Testis (tissue), 2 donors: Measurements from ENCODE around the gene KRT222.

Source experiments
- POLR2A ChIP-seq: fragments of 450-650 bp; IDR thresholded peaks from one replicate; pipeline ENCODE4 v1.6.1; 2017; ENCODE audit warnings: antibody characterized with exemption, mild to moderate bottlenecking, moderate library complexity
- TF ChIP-seq, protein P1 (sequence below), 3 experiments: fragments of 450-650 bp in 2 of 3; fragments of 200-600 bp in 1 of 3; sonication (generic) in 1 of 3; IDR thresholded peaks; one replicate each; pipeline ENCODE4 v1.5.1; 2016 to 2019; ENCODE audit warnings: antibody characterized with exemption in 3 of 3, mild to moderate bottlenecking in 2 of 3, moderate library complexity in 1 of 3

DNA sequence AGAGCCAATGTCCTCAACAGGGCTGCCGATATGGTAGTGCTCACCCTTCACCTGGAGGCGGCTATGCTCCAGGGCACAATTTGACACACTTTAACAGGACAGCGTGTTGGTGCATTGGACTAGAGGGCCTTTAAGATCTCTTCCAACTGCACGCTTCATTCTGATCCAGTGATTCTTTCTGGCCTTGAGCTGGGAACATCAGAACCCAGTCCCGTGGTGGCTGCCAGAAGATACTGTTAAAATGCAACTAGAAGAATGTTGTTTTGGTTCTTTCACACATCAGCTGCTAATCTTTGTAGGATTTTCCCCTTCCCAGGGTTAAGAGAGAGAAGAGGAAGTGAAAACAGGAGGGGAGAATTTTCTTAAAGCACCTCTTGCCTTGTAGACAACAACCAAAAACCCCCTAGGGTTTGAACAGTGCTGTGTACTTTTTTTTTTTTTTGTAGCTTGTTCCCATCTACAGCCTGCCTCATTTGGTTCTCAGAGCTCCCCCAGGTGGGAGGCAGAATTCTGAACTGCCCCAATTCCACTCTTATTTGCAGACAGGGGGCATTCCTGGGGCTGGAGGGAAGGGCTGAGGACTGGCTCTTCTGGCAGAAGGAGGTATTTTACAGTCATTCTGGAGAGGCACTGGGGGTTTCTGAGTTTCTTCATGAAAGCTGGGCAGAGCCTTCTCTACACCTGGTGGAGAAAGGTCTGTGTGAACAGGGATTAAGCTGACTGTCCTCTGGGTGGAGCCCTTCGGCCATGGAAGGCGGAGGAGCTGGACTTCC lies 49.7 kb downstream of the KRT222 start:
- TF ChIP-seq, protein P1, sequence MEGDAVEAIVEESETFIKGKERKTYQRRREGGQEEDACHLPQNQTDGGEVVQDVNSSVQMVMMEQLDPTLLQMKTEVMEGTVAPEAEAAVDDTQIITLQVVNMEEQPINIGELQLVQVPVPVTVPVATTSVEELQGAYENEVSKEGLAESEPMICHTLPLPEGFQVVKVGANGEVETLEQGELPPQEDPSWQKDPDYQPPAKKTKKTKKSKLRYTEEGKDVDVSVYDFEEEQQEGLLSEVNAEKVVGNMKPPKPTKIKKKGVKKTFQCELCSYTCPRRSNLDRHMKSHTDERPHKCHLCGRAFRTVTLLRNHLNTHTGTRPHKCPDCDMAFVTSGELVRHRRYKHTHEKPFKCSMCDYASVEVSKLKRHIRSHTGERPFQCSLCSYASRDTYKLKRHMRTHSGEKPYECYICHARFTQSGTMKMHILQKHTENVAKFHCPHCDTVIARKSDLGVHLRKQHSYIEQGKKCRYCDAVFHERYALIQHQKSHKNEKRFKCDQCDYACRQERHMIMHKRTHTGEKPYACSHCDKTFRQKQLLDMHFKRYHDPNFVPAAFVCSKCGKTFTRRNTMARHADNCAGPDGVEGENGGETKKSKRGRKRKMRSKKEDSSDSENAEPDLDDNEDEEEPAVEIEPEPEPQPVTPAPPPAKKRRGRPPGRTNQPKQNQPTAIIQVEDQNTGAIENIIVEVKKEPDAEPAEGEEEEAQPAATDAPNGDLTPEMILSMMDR (IDR thresholded peaks at IDR 0.05), result peak in 1 of 3 experiments; percentile 43
- TF ChIP-seq POLR2A, result no peak
